CD14-positive monocyte (primary cell): ENCODE results near the gene FAM83B. TPM values are rescaled to one million over a fixed set of nuclear protein-coding genes. Genes with fewer than 3 reads are reported as not detected.

Source experiments
- DNase-seq, 3 donors: peaks; one replicate each; pipeline ENCODE4 v3.0.0-alpha.2; 2011 to 2022
- H2AFZ ChIP-seq: 2 replicates; pipeline ENCODE4 v1.6.0; 2012; ENCODE audit warnings: mild to moderate bottlenecking, low read depth, low read length, inconsistent platforms; ENCODE audit not compliant: insufficient read depth, poor library complexity, severe bottlenecking
- H3K27ac ChIP-seq, 2 donors: 1 replicate in 1 of 2; 2 replicates in 1 of 2; pipeline ENCODE4 v1.5.1; 2012 to 2013; ENCODE audit warnings: low read length in 2 of 2, control low read depth in 1 of 2, inconsistent platforms in 1 of 2, low read depth in 1 of 2, mild to moderate bottlenecking in 1 of 2
- H3K27me3 ChIP-seq, 2 donors: one replicate each; pipeline versions ENCODE4 v1.6.0 to v1.6.1; 2011 to 2013; ENCODE audit warnings: low read length in 2 of 2; ENCODE audit not compliant: control insufficient read depth in 2 of 2, insufficient read depth in 2 of 2
- H3K36me3 ChIP-seq, 2 donors: replicated peaks in 1 of 2; 1 replicate in 1 of 2; 2 replicates in 1 of 2; pipeline versions ENCODE4 v1.5.1 to v1.6.1; 2012 to 2013; ENCODE audit warnings: low read length in 2 of 2, control low read depth in 1 of 2, inconsistent platforms in 1 of 2, mild to moderate bottlenecking in 1 of 2; ENCODE audit not compliant: insufficient read depth in 2 of 2, control insufficient read depth in 1 of 2
- H3K4me1 ChIP-seq, 2 donors: 1 replicate in 1 of 2; 2 replicates in 1 of 2; pipeline versions ENCODE4 v1.5.1 to v1.6.1; 2012 to 2013; ENCODE audit warnings: low read length in 2 of 2, control low read depth in 1 of 2, inconsistent platforms in 1 of 2, mild to moderate bottlenecking in 1 of 2, moderate library complexity in 1 of 2; ENCODE audit not compliant: insufficient read depth in 2 of 2, control insufficient read depth in 1 of 2
- H3K4me2 ChIP-seq: replicated peaks from 2 replicates; pipeline ENCODE3; 2012; ENCODE audit warnings: low read length, moderate library complexity, mild to moderate bottlenecking; ENCODE audit not compliant: poor library complexity, severe bottlenecking; ENCODE audit errors: extremely low read depth
- H3K4me3 ChIP-seq, 3 experiments: fragments of 200-600 bp in 1 of 3; sonication (generic) in 1 of 3; replicated peaks in 1 of 3; 1 replicate in 2 of 3; 2 replicates in 1 of 3; pipeline ENCODE4 v1.5.1; 2011 to 2013; ENCODE audit warnings: low read length in 3 of 3, mild to moderate bottlenecking in 3 of 3, control low read depth in 2 of 3, low read depth in 2 of 3, inconsistent platforms in 1 of 3, moderate library complexity in 1 of 3
- H3K79me2 ChIP-seq: 2 replicates; pipeline ENCODE4 v1.6.0; 2012; ENCODE audit warnings: mild to moderate bottlenecking, control low read depth, inconsistent platforms, low read length, moderate library complexity; ENCODE audit not compliant: insufficient read depth
- H3K9ac ChIP-seq: 2 replicates; pipeline ENCODE4 v1.6.0; 2017; ENCODE audit warnings: low read length, mild to moderate bottlenecking; ENCODE audit not compliant: insufficient read depth, poor library complexity, severe bottlenecking
- H3K9me3 ChIP-seq, 2 donors: replicated peaks in 1 of 2; 1 replicate in 1 of 2; 2 replicates in 1 of 2; pipeline versions ENCODE4 v1.5.1 to v1.6.1; 2012 to 2013; ENCODE audit warnings: low read length in 2 of 2, control low read depth in 1 of 2; ENCODE audit not compliant: control insufficient read depth in 1 of 2, insufficient read depth in 1 of 2
- H4K20me1 ChIP-seq: 2 replicates; pipeline ENCODE4 v1.6.0; 2012; ENCODE audit warnings: mild to moderate bottlenecking, low read length, control low read depth, moderate library complexity; ENCODE audit not compliant: insufficient read depth
- H3K27ac Mint-ChIP-seq, 7 donors: one replicate each; pipeline ENCODE4 v1.8.0; 2020; ENCODE audit warnings: mild to moderate bottlenecking in 7 of 7, mixed read lengths in 7 of 7, moderate library complexity in 6 of 7, inconsistent platforms in 2 of 7
- H3K27me3 Mint-ChIP-seq, 3 donors: one replicate each; pipeline ENCODE4 v1.8.0; 2021 to 2022; ENCODE audit warnings: low read depth in 3 of 3, mild to moderate bottlenecking in 3 of 3, mixed read lengths in 3 of 3, moderate library complexity in 3 of 3, inconsistent platforms in 1 of 3
- H3K36me3 Mint-ChIP-seq, 2 donors: one replicate each; pipeline ENCODE4 v1.8.0; 2020; ENCODE audit warnings: mixed read lengths in 2 of 2, inconsistent platforms in 1 of 2, mild to moderate bottlenecking in 1 of 2
- H3K4me1 Mint-ChIP-seq: one replicate; pipeline ENCODE4 v1.8.0; 2020; ENCODE audit warnings: mild to moderate bottlenecking, mixed read lengths
- H3K4me3 Mint-ChIP-seq, 2 donors: one replicate each; pipeline ENCODE4 v1.8.0; 2020; ENCODE audit warnings: mild to moderate bottlenecking in 2 of 2, mixed read lengths in 2 of 2, moderate library complexity in 1 of 2
- H3K9me3 Mint-ChIP-seq, 7 donors: one replicate each; pipeline ENCODE4 v1.8.0; 2020 to 2022; ENCODE audit warnings: mixed read lengths in 7 of 7, mild to moderate bottlenecking in 6 of 7, moderate library complexity in 6 of 7, inconsistent platforms in 2 of 7
- CTCF ChIP-seq: fragments of 200-600 bp; IDR thresholded peaks from one replicate; pipeline ENCODE4 v1.8.0; 2022; ENCODE audit warnings: antibody characterized with exemption, mild to moderate bottlenecking
- WGBS: methylation state at CpG from one replicate; pipeline ENCODE4 v1.1.5; 2013; ENCODE audit warnings: missing lambda C conversion rate; ENCODE audit not compliant: insufficient coverage; 5-methylcytosine and 5-hydroxymethylcytosine counted together
- intact Hi-C, 2 donors: fragments of 100-400 bp; cut with micrococcal nuclease; formaldehyde crosslinking; loops; one replicate each; pipeline versions ENCODE4 v1.15.0 to v1.15.1; 2023
- polyA plus RNA-seq, 3 donors: library from polyadenylated mRNA; depleted of rRNA in 1 of 3; unstranded in 2 of 3; stranded (reverse) in 1 of 3; fragments of 300-500 nt in 2 of 3; fragments of >200 nt in 1 of 3; fragmentation: Illumina TruSeq in 2 of 3; gene quantifications; 1 replicate in 2 of 3; 2 replicates in 1 of 3; pipeline ENCODE4 v1.2.3, GENCODE V29; 2012 to 2021

FAM83B gene
- polyA plus RNA-seq, 3 donors = not detected

DNA sequence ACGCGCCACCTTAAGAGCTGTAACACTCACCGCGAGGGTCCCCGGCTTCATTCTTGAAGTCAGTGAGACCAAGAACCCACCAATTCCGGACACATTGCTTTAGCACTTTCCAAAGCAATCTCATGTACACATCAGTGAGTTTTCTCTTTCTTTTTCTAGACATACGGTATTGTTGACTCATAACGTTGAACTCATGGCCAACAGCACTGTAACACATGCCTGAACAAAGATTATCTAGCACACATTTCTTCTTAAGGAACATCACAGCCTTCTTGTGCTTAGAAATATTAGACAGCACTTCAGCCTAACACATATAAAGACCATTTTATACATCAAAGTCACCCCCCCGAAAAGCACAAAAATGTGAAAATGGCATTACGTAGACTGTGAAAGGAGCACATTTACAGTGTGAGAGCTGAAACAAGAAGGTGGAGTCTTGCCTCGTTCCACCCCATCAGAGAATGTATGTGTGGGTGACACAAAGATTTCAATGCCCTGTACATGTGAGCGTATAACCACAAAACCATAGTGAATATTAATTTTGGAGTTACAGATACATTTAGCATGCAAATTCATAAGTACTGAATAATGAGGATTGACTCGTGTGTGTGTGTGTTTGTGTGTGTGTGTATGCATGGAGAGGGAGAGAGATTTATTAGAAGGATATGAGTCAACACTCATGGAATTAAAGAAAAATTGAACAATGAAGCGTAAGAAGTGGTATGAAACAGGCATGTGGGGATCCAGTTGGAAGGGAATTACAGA is 134.1 kb downstream of the FAM83B start:
- intact Hi-C loops = no loop called here
- no peak overlapping the region for H3K4me2 ChIP-seq
- Mint-ChIP-seq H3K27me3 (peaks cover 0 to 1% (median 0%) of the 10 kb centered on the region in 3 donors), H3K4me3 (no peak overlapping the region), H3K27ac (no peak overlapping the region), H3K9me3 (peaks cover 4 to 15% (median 6%) of the 10 kb centered on the region in 7 donors), H3K36me3 (no peaks in the 10 kb centered on the region), H3K4me1 (no peaks in the 10 kb centered on the region)
- no peak for TF ChIP-seq CTCF
- no peak overlapping the region for H3K4me3 ChIP-seq
- H3K79me2 ChIP-seq = no peaks in the 10 kb centered on the region
- H2AFZ ChIP-seq = no peak overlapping the region
- no peaks in the 10 kb centered on the region for H3K27me3 ChIP-seq
- H3K36me3 ChIP-seq = no peaks in the 10 kb centered on the region
- peaks cover 4 to 20% of the 10 kb centered on the region in 2 donors for H3K9me3 ChIP-seq
- no peak for DNase-seq
- no peak overlapping the region for H3K9ac ChIP-seq
- H4K20me1 ChIP-seq = no peaks in the 10 kb centered on the region
- 89% methylated on average over 10 of the region's 14 CpGs for WGBS
- H3K4me1 ChIP-seq = no peaks in the 10 kb centered on the region
- no peak overlapping the region for H3K27ac ChIP-seq

GRCh38 chr6:54981276-54981609 is 134.7 kb downstream of the FAM83B start:
- Mint-ChIP-seq H3K27ac (no peak overlapping the region), H3K9me3 (peaks cover 4 to 15% (median 6%) of the 10 kb centered on the region in 7 donors), H3K27me3 (peaks cover 0 to 1% (median 0%) of the 10 kb centered on the region in 3 donors), H3K36me3 (no peaks in the 10 kb centered on the region), H3K4me3 (no peak overlapping the region), H3K4me1 (no peaks in the 10 kb centered on the region)
- Histone ChIP-seq H3K36me3 (no peaks in the 10 kb centered on the region), H3K4me2 (no peak overlapping the region), H3K79me2 (no peaks in the 10 kb centered on the region), H3K4me1 (no peaks in the 10 kb centered on the region), H4K20me1 (no peaks in the 10 kb centered on the region), H3K9ac (no peak overlapping the region), H3K9me3 (peaks cover 4 to 20% of the 10 kb centered on the region in 2 donors), H2AFZ (no peak overlapping the region), H3K27me3 (no peaks in the 10 kb centered on the region), H3K27ac (no peak overlapping the region), H3K4me3 (no peak overlapping the region)
- no peak for TF ChIP-seq CTCF
- DNase-seq = no peak
- WGBS = 100% methylated on average over 1 of the region's 2 CpGs
- intact Hi-C loops = no loop called here
